GM18499 (cell line): Measurements from ENCODE around the gene BAD.
A peak's percentile ranks its signal among the peaks of the same experiment; 100 is the strongest.
"Not testable (repeated sequence)": the region's sequence is repeated elsewhere in the genome, so short reads cannot be mapped to it uniquely, and the experiment has no call there.

Experiments used
- ATAC-seq: cut with Tn5 transposase; IDR thresholded peaks from one replicate; pipeline ENCODE4 v1.9.1; 2021; ENCODE audit warnings: moderate number of reproducible peaks; ENCODE audit not compliant: insufficient read depth, unreplicated experiment

The BAD gene

DNA sequence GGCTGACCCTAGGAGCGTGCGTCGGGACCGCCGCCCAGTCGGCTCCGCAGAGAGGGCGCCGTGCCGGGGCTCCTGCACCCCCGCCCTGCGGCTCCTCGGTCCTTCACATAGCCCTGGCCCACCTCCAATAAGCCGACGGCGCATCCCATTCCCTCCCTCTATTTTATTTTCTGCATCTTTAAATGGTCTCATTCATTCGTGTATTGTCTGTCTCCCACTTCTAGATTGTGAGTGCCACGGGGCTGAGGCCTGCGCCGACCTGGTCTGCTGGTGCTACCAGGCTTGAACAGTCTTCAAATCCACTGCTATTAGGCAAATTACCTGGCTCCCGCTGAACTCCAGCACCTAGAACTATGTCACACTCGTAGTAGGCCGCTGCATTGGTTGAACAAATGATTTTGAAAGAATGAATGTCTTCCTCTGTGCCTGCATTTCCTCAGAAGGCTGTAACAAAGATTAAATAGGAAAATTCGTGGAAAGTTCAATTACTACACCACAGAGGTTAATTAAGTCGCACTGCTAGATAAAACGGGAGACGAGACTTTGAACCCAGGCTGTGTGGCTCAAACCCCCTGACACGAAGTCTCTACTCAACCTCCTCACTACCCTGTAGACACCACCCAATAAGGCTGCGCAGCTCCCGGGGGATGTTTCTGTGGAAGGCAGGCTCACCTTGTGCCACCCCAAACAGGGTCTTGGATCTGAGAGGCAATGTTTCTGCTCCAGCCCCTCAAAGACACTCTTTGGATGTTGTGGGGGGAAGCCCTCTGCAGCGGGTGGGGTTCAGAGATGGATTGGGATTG, 36.5 kb downstream of the BAD start:
- no peak for ATAC-seq

DNA sequence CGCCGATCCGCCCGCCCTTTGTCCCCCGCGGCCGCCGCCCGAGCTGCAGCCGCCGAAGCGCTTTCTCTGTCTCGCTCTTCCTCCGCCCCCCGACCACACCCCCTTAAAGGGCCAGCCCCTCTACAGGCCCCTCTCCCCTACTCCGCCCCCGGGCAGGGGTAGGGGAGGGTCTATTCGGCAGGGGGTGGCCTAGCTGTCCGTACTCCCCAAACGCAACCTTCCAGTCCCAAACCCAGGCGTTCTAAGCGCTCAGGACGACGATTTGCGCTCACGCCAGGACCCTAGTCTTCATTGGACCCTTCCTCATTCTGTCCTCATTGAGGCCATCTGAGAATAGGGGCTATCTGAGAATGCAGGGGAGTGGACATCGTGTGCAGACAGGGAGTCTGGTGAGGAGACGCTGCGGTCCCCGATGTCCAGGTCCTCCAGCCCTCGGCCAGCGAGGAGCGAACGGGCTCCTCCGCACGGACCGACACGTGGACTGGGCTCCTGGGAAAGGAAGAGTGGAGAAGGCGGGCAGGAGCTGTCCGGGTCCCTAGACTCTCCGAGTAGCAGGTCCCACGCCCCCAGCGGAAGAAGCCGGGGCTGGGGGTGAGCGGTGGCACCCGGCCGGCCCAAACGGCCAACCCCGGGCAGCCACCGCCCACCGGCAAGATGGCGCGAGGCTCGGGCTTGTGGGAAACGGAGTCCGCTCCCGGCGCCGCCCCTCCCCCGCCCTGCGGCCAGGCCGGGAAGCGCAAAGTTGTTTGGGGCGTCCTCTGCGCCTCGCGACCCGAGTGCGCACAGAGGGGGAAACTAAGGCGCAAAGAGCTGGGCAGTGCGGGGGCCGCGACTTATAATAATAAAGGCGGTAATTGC, 37.4 kb downstream of the BAD start, which contains the start of gene PPP1R14B:
Gene PPP1R14B (minus strand): TSS at position 73 of the 858 bp plus-strand sequence. CDS start 270 bp downstream, outside the sequence.
- no peak for ATAC-seq

DNA sequence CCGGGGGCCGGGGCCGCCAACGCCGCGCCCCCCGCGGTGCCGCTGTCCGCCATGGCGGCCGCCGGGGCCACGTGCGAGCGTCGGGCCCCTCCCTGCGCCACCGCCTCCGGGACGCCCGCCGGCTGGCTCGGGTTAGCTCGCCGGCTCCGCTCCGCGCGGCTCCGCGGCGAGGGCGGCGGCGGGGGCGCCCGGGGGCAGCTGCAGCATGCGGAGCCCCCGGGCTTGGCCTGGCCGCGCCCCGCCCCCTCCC, 37.9 kb downstream of the BAD start:
- ATAC-seq, result not testable (repeated sequence)

DNA sequence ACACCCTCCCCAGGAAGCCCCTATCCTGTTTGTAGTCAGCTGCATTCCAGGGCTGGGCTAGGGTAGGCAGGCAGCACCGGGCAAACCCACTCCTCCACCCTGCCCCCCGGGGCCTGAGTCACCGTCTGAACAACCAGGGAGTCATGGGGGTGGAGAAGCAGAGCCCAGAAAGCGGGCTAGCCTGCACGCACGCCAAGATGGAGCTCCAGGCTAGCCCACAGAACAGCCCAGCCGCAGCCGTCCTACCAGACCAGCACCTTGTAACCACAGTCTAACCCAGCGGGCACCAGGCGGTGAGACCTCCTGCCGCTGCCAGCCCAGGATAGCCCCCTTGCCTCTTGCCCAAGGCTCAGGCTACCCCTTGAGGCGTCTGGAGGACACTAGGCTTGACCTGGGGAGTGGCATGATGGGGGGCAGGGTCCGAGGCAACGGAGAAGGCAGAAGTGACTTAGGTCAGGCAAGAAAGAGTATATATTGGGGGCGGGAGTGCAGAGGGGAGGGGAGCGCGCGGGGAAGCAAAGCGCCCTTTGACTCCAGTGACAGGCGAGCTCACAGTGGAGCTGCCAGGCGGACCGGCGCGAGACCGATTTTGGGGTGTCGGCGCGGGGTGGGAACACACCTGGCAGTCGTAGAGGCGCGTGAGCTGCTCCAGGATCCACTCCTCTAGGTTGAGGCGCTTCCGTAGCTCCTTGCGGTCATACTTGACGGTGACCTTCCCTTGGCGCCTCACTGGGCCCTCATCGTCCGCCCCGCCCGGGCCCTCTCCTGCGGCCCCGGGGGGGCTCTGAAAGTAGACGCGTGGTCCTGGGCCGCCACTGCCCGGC, 38.5 kb downstream of the BAD start:
- ATAC-seq, result no peak

DNA sequence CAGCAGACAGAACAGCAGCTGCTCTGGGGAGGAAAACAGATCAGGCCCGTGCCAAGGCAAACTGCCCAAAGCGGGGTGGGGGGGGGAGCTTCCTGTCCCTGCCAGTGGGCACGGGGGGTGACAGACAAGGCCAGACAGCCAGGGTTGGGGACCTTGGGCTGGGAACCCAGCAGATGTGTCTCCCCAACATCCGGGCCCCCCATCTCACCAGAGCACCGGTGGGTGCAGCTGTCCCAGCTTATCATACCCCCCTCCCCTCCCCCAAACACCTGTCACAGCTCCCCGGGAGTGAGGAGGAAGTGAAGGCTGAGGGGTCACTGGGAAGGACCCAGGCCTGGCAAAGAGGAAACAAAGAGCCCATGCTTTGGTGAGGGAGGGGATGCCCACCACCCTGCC, 39.1 kb downstream of the BAD start:
- ATAC-seq, result no peak

DNA sequence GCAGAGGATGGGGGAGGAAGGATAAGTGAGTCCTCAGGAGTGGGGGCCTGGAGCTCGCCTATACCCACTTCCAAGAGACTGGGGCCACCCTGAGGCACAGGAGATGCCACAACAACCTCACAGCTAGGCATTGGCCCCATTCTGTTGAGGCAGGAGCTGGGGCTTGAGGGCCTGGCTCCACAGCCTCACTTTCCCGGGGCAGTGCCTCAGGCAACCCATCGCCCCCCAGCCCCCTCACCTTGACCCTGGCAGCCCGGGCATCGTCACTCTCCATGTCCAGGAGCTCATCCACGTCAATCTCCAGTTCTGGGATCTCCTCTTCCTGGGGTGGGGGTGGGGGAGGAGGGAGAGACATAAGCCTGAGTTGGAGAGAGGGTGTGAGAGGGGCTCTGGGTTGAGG, 39.5 kb downstream of the BAD start:
- ATAC-seq, result no peak

DNA sequence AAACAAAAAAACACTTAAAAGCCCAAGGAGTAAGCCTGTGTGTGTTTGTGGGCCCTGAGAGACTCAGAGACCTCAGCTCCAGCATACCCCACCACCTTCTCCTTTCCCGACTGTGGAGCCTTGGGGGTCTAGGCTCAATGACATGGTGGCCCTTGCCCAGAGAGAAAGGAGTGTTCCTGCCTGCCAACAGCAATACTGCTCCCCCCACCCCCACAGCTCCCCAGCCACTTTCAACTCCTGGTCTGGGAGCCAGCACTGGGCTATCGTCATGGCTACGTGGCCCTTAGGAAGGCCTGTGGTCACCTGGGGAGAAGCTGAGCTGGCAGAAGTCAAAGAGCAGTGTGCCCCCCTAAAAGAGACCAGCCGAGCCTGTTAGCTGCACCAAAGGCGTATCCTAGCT, 40.4 kb downstream of the BAD start:
- no peak for ATAC-seq

DNA sequence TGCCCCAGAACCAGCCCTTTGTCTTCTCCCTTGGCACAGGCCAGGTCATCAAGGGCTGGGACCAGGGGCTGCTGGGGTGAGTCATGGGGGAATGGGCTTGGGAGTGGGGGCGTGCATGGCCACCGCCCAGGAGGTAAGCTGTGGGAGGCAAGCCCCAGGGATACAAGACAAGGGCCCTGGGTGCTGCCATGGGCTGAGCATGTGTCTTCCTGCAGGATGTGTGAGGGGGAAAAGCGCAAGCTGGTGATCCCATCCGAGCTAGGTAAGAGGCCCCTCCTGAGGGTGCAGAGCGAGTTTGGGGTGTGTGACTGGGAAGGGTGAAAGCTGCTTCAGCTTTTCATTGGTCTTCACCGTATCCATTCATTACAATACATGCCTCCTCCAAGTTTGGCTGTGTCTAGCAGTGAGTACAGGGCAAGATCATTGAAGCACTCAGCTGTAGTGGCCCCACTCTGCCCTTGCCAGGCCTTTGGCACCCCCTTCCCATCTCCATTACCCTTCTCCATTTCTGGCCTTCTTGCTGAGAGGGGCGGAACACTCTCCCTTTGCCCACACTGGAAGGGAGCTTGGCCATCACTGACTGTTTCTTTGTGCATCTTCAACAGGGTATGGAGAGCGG, 41.1 kb downstream of the BAD start:
- no peak for ATAC-seq

DNA sequence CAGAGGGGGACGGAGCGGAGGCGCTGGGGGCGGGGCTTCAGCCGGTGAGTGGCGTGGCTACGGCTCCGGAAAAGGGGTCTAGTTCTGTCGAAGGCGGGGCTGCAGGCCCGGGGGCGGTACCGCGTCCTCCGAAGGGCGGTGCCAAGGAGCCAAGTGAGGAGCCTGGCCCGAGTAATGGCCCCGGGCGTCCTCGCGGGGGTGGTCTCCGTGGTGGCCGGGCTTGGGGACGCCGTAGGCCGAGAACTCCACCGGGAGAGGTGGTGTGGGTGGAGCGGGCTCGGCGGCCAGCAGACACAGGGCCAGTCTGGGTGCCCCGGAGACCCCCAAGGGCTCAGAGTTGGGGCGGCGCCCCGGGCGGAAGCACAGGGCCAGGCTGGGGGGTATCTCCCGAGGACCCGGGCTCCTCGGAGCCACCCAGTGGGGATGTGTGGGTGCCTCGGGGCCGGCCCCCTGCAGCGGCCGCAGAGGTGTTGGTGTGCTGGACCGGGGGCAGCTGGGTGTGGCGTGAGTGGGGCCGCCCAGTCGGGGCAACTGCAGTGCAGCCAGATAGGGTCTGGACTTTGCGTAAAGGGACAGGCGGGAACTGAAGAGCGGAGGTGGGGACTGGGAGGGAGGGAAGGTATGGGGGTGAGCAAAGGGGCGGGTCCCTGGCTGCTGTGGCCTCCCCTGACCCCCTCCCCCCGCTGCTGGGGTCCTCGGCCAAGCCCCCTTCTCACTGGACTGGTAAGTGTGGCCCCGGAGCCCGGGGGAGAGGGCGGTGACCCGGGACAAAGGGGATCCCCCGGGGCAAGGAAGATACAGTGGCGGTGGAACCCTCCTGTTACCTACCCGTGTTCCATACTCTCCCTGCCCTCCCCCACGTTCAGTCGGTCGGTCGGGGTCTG, 42.7 kb downstream of the BAD start:
- no peak for ATAC-seq

DNA sequence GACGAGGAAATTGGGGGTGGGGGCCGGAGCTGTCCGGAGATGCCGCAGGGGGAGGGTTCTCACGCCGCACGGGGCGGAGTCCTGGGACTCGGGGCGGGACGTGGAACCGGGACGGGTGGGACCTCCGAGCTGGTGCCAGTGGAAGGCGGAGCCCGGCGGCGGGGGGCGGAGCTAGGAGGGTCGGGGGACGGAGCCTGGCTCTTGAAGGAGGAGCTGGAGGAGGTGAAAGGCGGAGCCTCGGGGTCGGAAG, 43.3 kb downstream of the BAD start:
- peak; percentile 39 for ATAC-seq

DNA sequence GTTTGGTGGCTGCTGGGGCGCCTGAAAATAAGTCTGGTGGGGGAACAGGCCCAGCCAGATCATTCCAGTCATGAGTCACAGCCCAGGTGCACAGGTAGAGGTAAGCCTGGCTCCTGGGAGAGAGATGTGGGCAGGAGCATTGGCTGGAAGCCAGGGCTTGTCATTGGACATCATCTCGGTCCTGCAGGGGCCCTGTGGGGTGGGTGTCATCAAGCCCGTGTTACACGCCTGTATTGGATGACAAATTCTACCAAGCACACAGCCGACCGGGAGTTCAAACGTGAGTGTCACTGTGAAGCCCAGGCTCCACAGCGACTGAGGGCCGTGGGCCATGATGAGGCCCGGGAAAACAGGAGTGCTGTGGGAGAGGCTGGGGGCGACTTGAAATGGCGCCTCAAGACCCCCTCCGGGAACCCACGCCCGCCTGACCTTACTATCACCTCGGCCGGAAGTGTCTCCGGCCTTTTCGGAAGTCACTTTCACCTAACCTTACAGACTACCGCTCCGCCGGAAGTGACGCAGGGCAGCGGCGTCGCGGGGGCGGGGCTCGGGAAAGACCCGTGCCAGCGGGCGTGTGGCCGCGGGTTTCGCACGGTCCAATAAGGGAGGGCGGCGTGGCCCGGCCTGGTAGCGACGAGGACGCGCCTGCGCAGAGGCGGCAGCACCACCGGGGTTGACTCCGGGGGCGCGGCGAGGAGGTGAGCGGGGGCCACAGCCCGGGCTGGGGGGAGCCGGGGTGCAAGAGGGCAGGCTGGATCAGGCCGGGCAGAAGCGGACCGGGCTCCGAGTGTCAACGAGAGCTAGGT, 43.8 kb downstream of the BAD start, which contains the start of gene FKBP2:
Gene FKBP2 (plus strand): TSS at position 661 of the 806 bp plus-strand sequence. CDS start 1,293 bp downstream, outside the sequence.
- peak; percentile 34 for ATAC-seq

DNA sequence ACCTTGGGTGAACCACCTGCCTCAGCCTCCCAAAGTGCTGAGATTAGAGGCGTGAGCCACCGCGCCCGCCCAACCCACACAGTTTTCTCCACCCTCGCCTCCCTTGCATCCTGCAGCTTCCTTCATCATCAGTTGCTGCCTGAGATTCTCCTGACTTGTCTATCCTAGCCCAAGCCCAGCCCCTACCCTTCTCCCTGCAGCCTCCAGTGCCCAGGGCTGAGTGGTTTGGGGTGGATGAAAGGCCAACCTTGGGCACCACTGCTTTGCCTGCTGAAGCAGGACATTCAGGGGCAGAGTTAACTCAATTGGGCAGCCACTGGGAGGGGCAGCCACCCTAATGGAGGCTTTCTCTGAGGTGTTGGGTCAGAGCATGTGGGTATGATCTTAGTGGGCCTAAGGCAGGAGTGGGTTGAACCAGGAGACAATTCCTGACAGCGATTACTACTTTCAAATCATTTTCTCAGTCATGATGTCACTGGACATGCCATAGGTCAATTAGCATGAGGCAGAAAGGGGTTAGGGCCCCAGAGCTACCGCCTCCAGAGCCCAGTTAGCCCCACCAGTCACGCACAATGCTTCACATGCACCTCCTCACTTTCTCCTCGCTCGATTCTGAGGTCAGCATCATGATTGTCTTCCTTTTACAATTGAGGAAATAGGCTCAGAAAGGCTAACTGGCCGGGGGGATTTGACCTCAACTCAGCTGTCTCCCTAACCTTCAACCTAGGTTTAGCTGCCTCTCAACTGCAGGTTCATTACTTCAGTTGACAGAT, 44.6 kb downstream of the BAD start:
- no peak for ATAC-seq

DNA sequence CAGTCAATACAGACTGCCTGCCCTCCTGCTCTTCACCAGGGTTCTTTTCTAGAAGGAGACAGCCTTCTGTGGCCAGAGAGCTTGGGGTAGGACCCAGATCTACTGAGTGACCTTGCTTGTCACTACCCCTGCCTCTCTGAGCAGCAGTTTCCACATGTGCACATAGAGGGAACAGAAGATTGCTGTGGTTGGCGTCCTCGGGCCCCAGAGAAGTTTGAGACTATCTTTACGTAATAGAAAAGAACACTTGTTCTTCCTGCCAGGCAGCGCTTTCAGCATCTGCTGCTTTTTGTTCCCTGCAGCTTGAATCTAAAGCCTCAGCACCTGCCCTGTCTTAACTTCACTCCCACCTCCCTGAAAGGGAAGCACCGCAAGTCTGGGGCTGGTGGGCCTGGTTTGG, 45.5 kb downstream of the BAD start:
- no peak for ATAC-seq

DNA sequence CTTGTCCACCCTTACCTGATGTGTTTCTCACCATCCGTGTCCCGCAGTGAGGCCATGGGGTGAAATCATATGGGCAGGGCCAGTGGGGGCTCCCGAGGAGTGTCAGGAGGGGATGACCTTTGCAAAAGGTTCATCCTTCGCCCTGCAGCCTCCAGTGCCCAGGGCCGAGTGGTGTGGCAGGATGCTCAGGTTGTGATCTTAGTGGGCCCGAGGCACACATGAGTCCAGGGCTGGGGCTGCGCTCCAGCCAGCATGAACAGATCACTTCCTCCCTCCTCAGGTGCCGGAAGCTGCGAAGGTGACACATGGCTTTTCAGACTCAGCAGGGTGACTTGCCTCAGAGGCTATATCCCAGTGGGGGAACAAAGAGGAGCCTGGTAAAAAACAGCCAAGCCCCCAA, 46.4 kb downstream of the BAD start:
- ATAC-seq, result no peak

DNA sequence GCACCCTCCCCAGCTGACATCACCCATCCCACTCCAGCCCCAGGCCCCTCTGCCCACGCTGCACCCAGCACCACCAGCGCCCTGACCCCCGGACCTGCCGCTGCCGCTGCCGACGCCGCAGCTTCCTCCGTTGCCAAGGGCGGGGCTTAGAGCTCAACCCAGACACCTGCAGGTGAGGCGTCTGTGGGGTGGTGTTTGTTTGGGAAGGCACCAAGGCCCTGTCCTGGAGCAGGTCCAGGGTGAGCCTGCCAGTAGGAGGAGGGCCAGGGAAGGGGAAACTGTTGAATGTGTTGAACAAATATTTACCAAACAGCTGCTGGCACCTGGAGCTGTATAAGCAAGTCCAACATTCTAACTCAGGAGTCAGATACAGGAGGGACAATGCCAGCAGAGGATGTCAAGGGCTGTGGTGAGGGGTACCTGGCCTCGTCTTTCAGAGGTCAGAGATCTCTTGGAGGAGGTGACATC, 46.9 kb downstream of the BAD start:
- ATAC-seq, result no peak

DNA sequence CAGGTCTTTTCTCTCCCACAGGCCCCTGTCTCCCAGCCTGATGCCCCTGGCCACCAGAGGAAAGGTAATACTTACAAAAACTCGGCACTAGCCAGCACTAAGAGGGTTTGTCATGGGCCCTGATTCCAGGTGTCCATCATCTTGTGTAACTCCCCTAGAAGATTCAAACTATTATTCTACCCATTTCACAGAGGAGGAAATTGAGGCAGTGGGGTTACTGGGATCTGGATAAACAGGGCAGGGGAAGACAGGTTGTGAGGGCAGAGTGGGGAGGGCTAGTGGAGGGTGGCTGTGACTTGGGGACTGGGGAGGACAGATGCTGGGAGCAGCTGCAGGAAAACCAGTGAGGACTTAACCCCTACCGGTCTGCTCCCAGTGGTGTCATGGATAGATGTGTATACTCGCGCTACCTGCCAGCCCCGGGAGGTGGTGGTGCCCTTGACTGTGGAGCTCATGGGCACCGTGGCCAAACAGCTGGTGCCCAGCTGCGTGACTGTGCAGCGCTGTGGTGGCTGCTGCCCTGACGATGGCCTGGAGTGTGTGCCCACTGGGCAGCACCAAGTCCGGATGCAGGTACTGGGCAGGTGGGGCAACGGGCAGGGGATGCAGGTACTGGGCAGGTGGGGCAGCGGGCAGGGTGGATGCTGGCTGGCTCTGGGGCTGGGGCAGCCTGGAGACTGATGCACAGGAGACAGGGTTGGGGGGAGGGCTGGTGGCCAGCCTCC, 48.9 kb downstream of the BAD start:
- no peak for ATAC-seq

DNA sequence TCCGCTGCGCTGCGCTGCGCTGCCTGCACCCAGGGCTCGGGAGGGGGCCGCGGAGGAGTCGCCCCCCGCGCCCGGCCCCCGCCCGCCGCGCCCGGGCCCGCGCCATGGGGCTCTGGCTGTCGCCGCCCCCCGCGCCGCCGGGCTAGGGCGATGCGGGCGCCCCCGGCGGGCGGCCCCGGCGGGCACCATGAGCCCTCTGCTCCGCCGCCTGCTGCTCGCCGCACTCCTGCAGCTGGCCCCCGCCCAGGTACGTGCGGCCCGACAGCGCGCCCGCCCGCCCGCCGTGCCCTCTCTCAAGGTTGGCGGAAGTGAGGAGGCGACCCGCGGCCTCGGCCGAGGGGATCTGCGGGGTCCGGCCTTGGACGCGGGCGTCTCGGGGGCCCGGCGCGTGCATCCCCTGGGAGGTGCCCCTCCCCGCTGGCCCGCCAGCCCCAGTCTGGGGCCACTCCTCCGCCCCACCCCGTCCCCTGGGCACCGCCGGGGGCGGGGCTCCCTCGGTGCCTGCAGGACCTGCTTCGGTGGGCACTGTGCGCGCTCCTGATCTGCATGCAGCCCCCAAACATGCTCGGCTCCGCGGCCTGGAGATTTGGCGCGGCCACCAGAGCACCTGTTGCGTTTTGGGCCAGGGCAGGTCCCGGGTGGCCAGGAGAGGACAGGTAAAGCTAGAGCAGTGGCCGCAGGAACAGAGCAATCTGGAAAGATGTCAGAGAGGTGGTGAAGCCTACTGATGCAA, 49.7 kb downstream of the BAD start:
- ATAC-seq, result no peak
